Measurements from ENCODE around the gene CPNE7.
"Not testable (repeated sequence)": the region's sequence is repeated elsewhere in the genome, so short reads cannot be mapped to it uniquely, and the experiment has no call there.

Gene CPNE7

DNA sequence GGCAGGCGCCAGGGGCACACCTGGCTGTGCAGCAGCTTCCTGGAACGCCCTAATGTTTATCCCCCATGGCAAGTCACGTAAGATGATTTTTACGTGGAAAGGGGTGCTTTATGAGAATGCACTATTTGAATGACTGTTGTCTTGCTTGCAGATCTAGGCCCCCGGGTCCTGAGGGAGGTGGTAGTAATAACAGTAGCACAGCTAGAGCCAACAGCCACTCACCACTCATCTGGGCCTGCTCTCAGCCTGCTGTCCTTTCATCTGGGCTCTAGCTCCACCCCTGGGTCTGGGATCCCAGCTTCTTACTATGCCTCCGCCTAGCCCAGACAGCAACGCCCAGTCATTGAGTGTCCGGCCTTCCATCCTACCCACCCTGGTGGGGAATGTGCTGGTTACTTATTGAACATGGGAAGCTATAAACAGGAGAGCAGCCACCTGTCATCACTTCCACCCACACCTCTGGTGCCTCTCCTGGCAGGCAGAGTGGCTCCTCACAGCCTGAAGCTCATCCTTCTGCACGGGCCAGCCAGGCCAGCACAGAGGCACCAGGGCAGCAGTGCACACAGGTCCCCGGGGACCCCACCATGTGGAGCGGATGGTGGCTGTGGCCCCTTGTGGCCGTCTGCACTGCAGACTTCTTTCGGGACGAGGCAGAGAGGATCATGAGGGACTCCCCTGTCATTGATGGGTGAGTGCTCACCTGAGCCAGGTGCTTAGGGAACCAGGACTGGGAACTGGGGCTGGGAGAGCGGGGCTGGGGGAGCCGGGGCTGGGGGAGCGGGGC is 54.5 kb downstream of the CPNE7 start:
- no peak for DNase-seq

DNA sequence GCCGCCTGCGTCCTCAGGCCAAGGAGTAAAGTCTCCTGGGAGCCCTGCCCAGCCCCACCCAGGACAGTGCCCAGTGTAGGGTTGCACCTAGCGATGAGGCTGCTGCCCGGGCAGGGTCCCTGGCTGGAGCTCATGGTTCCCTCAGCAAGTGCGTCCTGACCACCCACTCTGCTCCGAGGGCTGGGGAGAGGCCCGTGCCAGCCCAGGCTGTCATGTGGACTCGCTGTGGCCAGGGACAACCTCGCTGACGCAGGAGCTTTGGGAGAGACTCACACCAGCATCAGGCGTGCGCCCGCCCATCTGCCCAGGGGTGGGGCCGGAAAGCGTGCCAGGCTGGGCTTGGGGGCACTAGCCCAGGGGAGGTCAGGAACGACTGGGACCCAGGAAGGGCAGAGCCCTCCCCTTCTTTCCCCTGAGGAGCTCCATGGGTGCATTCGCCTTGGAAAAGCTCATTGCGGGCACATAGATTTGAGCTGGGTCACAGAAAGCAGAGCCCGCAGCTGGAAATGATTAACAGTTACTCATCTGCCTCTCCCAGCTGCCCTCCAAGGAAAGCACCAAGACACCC is 57.6 kb downstream of the CPNE7 start:
- no peak for DNase-seq

DNA sequence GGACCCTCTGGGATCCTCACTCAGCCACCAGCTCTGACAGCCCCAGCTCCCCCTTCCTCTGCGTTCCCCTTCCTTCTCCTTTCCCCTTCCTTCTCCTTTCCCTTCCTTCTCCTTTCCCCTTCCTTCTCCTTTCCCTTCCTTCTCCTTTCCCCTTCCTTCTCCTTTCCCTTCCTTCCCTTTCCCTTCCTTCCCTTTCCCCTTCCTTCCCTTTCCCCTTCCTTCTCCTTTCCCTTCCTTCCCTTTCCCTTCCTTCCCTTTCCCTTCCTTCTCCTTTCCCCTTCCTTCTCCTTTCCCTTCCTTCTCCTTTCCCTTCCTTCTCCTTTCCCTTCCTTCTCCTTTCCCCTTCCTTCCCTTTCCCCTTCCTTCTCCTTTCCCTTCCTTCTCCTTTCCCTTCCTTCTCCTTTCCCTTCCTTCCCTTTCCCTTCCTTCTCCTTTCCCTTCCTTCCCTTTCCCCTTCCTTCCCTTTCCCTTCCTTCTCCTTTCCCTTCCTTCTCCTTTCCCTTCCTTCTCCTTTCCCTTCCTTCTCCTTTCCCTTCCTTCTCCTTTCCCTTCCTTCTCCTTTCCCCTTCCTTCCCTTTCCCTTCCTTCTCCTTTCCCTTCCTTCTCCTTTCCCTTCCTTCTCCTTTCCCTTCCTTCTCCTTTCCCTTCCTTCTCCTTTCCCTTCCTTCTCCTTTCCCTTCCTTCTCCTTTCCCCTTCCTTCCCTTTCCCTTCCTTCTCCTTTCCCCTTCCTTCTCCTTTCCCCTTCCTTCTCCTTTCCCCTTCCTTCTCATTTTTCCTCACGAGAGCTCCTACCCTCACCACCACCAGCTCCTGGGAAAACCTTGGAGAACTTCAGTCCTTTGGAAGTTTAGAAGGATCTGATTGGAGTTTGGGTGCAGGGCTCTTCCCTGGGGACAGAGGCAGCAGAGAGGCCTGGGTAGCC is 59.2 kb downstream of the CPNE7 start:
- not testable (repeated sequence) for DNase-seq

DNA sequence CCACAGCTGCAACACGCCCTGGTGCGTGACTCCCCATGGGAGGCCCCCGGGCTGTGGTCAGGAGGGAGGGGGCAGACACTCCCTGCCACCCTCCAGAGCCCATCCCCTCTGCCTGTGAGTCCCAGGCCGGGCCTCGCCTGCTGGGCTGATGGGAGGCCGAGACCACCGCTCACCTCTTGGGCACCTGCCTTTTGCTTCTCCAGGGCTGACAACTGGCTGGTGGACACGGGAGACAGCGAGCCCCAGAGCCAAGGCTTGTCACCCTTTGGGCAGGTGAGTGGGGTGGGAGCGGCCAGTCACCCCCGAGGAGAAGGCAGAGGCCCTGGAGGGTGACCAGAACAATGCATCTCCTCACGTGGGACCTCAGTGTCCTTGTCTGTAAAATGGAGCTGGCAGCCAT is 61.1 kb downstream of the CPNE7 start:
- DNase-seq, result no peak

DNA sequence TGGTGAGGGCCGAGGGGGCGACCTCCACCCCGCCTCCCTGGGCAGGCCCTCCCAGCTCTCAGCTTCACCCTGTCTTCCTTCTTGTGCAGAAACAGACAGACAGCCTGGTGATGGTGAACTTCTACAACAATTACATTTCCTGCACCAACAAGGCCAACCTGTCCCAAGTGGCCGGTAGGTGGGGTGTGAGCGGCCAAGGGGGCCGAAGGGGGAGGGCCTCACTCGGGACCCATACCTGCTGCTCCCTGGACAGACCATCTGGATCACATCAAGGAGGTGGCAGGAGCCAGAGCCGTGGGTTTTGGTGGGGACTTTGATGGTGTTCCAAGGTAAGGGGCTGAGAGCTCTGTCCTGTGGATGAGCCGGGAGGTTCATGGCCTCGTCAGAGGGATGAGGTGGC is 61.8 kb downstream of the CPNE7 start:
- DNase-seq, result no peak

GRCh38 chr16:89638455-89638854 is 62.9 kb downstream of the CPNE7 start:
- DNase-seq, result no peak

GRCh38 chr16:89639385-89639784 is 63.8 kb downstream of the CPNE7 start:
- DNase-seq, result no peak

DNA sequence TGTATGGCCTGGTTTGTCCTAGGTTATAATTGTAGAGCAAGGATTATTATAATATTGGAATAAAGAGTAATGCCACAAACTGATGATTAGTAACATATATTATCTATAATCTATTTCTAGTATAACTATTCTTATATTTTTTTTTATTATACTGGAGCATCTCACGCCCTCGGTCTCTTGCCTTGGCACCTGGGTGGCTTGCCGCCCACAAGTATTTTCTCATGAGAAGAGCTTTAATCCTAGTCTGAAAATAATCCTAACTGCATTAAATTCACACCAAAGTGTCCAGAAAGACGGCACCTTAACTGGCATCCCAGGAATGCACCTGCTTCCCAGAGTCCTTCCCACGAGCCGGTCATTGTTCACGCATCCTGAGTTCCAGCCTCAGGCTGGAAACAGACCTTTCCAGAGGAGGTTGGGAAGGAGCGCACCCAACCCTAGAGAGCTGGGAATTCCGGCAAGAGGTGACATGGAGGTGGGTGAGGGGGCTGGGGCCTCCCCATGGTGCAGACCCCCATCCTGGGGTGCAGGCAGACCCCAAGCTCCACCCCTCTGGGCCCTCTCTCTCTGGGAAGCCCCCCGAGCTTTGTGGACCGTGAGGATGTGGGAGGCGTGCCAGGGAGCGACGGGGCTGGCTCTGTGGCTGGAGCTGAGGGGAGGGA is 66.0 kb downstream of the CPNE7 start:
- DNase-seq, result no peak

DNA sequence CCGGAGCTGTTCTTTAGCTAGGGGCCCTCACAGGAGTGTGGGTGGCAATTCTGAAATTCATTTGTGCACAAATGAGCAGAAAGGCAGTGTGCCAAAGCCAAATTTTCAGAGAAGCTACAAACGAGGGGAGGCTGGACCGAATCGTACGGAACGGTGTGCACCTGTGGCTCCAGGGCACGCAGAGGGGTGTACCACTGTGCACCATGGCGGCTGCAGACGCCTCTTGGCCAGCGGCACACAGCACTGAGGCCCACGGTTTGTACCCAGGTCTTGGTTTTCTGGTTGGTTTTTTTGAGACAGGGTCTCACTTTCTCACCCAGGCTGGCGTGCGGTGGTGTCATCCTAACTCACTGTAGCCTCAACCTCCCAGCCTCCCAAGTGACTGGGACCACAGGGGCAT is 67.0 kb downstream of the CPNE7 start:
- DNase-seq, result no peak

- no peak for DNase-seq
Observed at GRCh38 chr16:89643769-89644300, 68.3 kb downstream of the CPNE7 start.

- no peak for DNase-seq
Observed at GRCh38 chr16:89645122-89645521, 69.6 kb downstream of the CPNE7 start.

DNA sequence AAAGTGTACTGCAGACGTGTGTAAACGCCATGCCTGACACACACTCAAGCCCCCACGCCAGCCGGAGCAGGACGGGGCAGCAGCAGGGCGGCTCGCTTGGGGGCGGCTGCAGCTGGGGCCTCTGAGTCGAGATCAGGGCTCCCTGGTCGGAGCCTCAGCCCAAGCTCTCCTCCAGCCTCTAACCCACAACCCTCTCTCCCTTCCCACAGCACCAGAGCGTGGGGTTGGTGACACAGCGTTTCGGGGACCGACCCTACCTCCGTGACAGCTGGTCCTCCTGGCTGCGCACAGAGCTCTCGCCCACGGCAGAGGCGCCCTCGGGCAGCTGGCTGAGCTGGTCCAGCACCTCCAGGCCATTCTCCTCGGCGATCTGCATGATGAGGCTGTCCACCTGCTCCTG is 70.7 kb downstream of the CPNE7 start:
- DNase-seq, result no peak

All from stimulated activated CD4-positive, alpha-beta T cell treated with anti-CD3 and anti-CD28 coated beads, Interleukin-12 subunit alpha, Interleukin-12 subunit beta, amount 100 ng/mL, for 4 hours (primary cell).